Endothelial cell of umbilical vein (primary cell): Measurements from ENCODE around the gene CTRB2. TPM values are rescaled to one million over a fixed set of nuclear protein-coding genes. Genes with fewer than 3 reads are reported as not detected.

Source experiments
- BruUV-seq: library from RNA; stranded (reverse); fragments of 400-500 nt; replicated peaks from 2 replicates; lab custom pipeline; 2021; lab: Mats Ljungman, UMichigan
- CTCF ChIA-PET: fragments of 300-600, 350-600 bp; sonication (Branson Sonifier 250); formaldehyde crosslinking; loops from one replicate; lab custom pipeline; 2021; ENCODE audit warnings: antibody characterized with exemption, inconsistent platforms; lab: Charles Lee
- POLR2A ChIA-PET: fragments of 300-600, 350-600 bp; sonication (Branson Sonifier 250); formaldehyde crosslinking; loops from one replicate; lab custom pipeline; 2021; ENCODE audit warnings: antibody characterized with exemption, inconsistent platforms; lab: Charles Lee
- DNase-seq: peaks from one replicate; pipeline ENCODE4 v3.0.0-alpha.2; 2011; ENCODE audit warnings: low read depth, low spot score
- FAIRE-seq: peaks from 2 replicates; lab custom pipeline; 2011; peaks lifted over from hg19 to GRCh38; lab: Jason Lieb, UNC
- H2AFZ ChIP-seq: 2 replicates; pipeline ENCODE4 v1.6.0; 2012; ENCODE audit warnings: low read depth, low read length, control low read depth, inconsistent platforms
- H3K27ac ChIP-seq: 2 replicates; pipeline ENCODE4 v1.5.1; 2011; ENCODE audit warnings: low read depth, mild to moderate bottlenecking, control low read depth, low read length, moderate library complexity; ENCODE audit not compliant: insufficient read depth
- H3K27me3 ChIP-seq, 2 experiments: 2 replicates each; pipeline versions ENCODE4 v1.6.0 to v1.6.1; 2011; ENCODE audit warnings: low read length in 2 of 2, mixed read lengths in 1 of 2; ENCODE audit not compliant: control insufficient read depth in 2 of 2, insufficient read depth in 2 of 2
- H3K36me3 ChIP-seq, 2 experiments: 2 replicates in 1 of 2; 3 replicates in 1 of 2; pipeline ENCODE4 v1.5.1; 2011; ENCODE audit warnings: low read length in 2 of 2, mild to moderate bottlenecking in 1 of 2, moderate library complexity in 1 of 2; ENCODE audit not compliant: control insufficient read depth in 2 of 2, insufficient read depth in 2 of 2; ENCODE audit errors: extremely low read depth in 1 of 2
- H3K4me1 ChIP-seq: 3 replicates; pipeline ENCODE4 v1.5.1; 2011; ENCODE audit warnings: mild to moderate bottlenecking, low read length; ENCODE audit not compliant: control insufficient read depth, insufficient read depth; ENCODE audit errors: extremely low read depth
- H3K4me2 ChIP-seq: 2 replicates; pipeline ENCODE4 v1.6.1; 2011; ENCODE audit warnings: low read length, control low read depth, mixed read lengths; ENCODE audit not compliant: insufficient read depth
- H3K4me3 ChIP-seq, 3 experiments: fragments of 200-600 bp in 1 of 3; sonication (generic), shearing (Covaris generic) in 1 of 3; replicated peaks in 1 of 3; 2 replicates each; pipeline ENCODE4 v1.5.1; 2011 to 2016; ENCODE audit warnings: control low read depth in 3 of 3, low read length in 3 of 3, mild to moderate bottlenecking in 2 of 3, inconsistent platforms in 1 of 3, low read depth in 1 of 3, moderate library complexity in 1 of 3; ENCODE audit not compliant: insufficient read depth in 1 of 3
- H3K79me2 ChIP-seq: 2 replicates; pipeline ENCODE4 v1.6.0; 2012; ENCODE audit warnings: low read length, inconsistent platforms; ENCODE audit not compliant: control insufficient read depth, insufficient read depth
- H3K9ac ChIP-seq: replicated peaks from 2 replicates; pipeline ENCODE3; 2011; ENCODE audit warnings: low read length, control low read depth; ENCODE audit not compliant: insufficient read depth; ENCODE audit errors: extremely low read depth
- H3K9me1 ChIP-seq: replicated peaks from 3 replicates; pipeline ENCODE4 v1.6.0; 2011; ENCODE audit warnings: mild to moderate bottlenecking, low read length; ENCODE audit not compliant: control insufficient read depth, insufficient read depth; ENCODE audit errors: extremely low read depth
- H3K9me3 ChIP-seq: replicated peaks from 2 replicates; pipeline ENCODE4 v1.5.1; 2012; ENCODE audit warnings: low read length, inconsistent platforms; ENCODE audit not compliant: control insufficient read depth, insufficient read depth
- H4K20me1 ChIP-seq: replicated peaks from 2 replicates; pipeline ENCODE3; 2011; ENCODE audit warnings: mild to moderate bottlenecking, low read length; ENCODE audit not compliant: control insufficient read depth, insufficient read depth; ENCODE audit errors: extremely low read depth
- CTCF ChIP-seq, 2 donors: IDR thresholded peaks; 1 replicate in 1 of 2; 2 replicates in 1 of 2; pipeline ENCODE4 v1.5.1; 2011; ENCODE audit warnings: low read length in 2 of 2, mild to moderate bottlenecking in 2 of 2, moderate library complexity in 2 of 2, control low read depth in 1 of 2, inconsistent platforms in 1 of 2, low read depth in 1 of 2; ENCODE audit not compliant: insufficient read depth in 1 of 2; ENCODE audit errors: extremely low read depth in 1 of 2
- GATA2 ChIP-seq: IDR thresholded peaks from 2 replicates; pipeline ENCODE4 v1.7.0; 2011; ENCODE audit warnings: low read depth, mild to moderate bottlenecking, moderate library complexity, mixed read lengths, low read length; ENCODE audit not compliant: insufficient read length, insufficient read depth
- JUN ChIP-seq: IDR thresholded peaks from 2 replicates; pipeline ENCODE4 v1.6.1; 2011; ENCODE audit warnings: borderline replicate concordance, low read depth; ENCODE audit not compliant: insufficient read length, insufficient read depth
- POLR2A ChIP-seq: IDR thresholded peaks from 2 replicates; pipeline ENCODE4 v1.6.1; 2012; ENCODE audit warnings: low read depth, mild to moderate bottlenecking, control low read depth, low read length
- POLR2AphosphoS5 ChIP-seq: IDR thresholded peaks from 2 replicates; pipeline ENCODE4 v1.6.1; 2012; ENCODE audit warnings: low read depth, mild to moderate bottlenecking, control low read depth, low read length, moderate library complexity; ENCODE audit not compliant: insufficient read depth
- dilution Hi-C: fragments of 300-500 bp; cut with MboI; formaldehyde crosslinking; loops from one replicate; pipeline ENCODE4 v1.15.0; 2019; ENCODE audit warnings: low sequenced_read_pairs; ENCODE audit not compliant: extremely low pct_ligation_motif_present
- intact Hi-C: fragments of 100-400 bp; cut with micrococcal nuclease; formaldehyde crosslinking; loops from one replicate; pipeline ENCODE4 v1.10.0; 2022
- polyA plus RNA-seq, 4 experiments: library from polyadenylated mRNA; depleted of rRNA in 3 of 4; stranded (reverse) in 3 of 4; unstranded in 1 of 4; fragments of >200 nt; gene quantifications; 2 replicates each; pipeline versions ENCODE4 v1.2.1 to v1.2.3, GENCODE V29; 2011 to 2012; ENCODE audit warnings: missing spikeins in 1 of 4
- total RNA-seq: library from RNA; stranded (reverse); gene quantifications from 2 replicates; pipeline ENCODE4 v1.2.3, GENCODE V29; 2021

CTRB2 gene
- total and polyA plus RNA-seq, 2 donors (not counting 3 experiments of a cell fraction or from before 2014, with no cell fraction given) = not detected

DNA sequence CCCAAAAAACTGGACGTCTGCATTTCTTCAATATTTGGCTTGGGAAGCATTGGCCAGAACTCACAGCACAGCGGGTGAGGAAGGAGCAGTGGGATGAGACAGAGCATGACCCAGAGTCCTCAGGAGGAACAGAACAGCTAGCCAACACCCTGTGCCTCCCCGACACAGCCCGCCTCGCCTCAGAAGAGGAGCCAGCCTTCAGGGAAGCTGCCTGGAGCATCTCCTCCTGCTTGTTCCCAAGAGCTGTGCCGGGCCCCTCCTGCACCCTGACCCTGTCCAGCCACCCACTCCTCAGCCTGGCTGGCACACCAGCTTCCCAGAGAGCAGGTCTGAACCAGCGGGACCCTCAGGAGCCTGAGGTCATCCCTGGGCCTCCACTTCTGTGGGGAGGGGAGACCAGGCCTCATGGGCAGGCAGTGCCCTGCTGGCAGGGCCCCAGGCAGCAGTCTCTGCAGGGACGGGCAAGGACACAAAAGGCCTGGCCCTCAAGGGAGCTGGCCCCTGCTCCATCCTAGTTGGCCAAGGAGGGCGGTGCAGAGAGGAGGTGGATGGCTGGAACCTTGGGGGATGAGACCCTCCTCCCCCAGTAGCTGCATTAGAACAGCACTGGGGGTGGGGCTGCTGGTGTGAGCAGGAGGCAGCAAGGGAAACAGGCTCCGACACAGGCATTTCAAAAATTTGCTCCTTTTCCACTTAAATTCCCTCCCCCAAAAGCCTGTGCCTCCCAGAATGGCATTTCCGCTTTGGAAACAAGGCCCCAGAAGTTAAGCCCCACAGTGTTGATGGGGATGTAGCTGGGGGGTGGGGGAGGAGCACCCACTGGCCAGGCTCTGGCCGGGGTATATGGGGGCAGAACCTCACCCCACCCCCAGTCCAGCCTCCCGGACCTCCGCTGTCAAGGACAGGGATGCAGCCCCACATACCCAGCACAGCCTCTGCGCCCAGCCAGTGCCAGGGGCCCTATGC lies 46.3 kb upstream of the CTRB2 start:
- H3K79me2 ChIP-seq = peaks cover 92% of the 10 kb centered on the region
- no TSS peak for BruUV-seq
- no peaks in the 10 kb centered on the region for H3K27me3 ChIP-seq
- TF ChIP-seq GATA2 (no peak), POLR2AphosphoS5 (peak; percentile 82), JUN (no peak), CTCF (IDR thresholded peaks at IDR 0.05; ENCODE audit: extremely low read depth in 1 of 2, insufficient read depth in 1 of 2, low read depth in 1 of 2, low read length in 2 of 2) (peak in 1 of 2 donors; percentile 1), POLR2A (peak; percentile 52)
- peak overlapping the region; percentile 56 for H3K27ac ChIP-seq
- H3K4me3 ChIP-seq = no peak overlapping the region
- no peaks in the 10 kb centered on the region for H3K9me3 ChIP-seq
- no peak overlapping the region for H2AFZ ChIP-seq
- dilution Hi-C loops = no loop called here
- peaks cover 0 to 3% of the 10 kb centered on the region in 2 experiments for H3K36me3 ChIP-seq
- FAIRE-seq (peak; percentile 95), DNase-seq (peak; percentile 63)
- H3K9ac ChIP-seq = peak overlapping the region; percentile 64
- peak overlapping the region; percentile 38 for H3K4me2 ChIP-seq
- H3K4me1 ChIP-seq = peaks cover 80% of the 10 kb centered on the region
- ChIA-PET CTCF (interaction anchor here (0.8 to 8.4 kb wide), 12 partner anchors 8 to 149 kb away, joined by 3 to 48 read pairs (median 4); no protein-coding TSS in a partner anchor), POLR2A (interaction anchor here (0.8 kb wide), 1 partner anchor 8 kb away, joined by 4 read pairs; no protein-coding TSS in a partner anchor)
- intact Hi-C loops = loop anchor here (1.0 to 5.0 kb wide), 5 partner anchors 8 to 209 kb away; partner anchors contain the start of gene TMEM170A
- H4K20me1 ChIP-seq = no peaks in the 10 kb centered on the region
- no peaks in the 10 kb centered on the region for H3K9me1 ChIP-seq
